GM12872 (cell line): Measurements from ENCODE around the gene TENT4B.

Experiments used
- TF ChIP-seq, protein P1 (sequence below): IDR thresholded peaks from 3 replicates; pipeline ENCODE4 v1.5.1; 2011; ENCODE audit warnings: low read depth, mild to moderate bottlenecking, low read length, moderate library complexity; ENCODE audit not compliant: insufficient read depth

Gene TENT4B

GRCh38 chr16:50152807-50153595 is at the start of gene TENT4B:
Gene TENT4B (plus strand): TSS chr16:50153306. CDS start chr16:50153622, 316 bp downstream.
- TF ChIP-seq, protein P1, sequence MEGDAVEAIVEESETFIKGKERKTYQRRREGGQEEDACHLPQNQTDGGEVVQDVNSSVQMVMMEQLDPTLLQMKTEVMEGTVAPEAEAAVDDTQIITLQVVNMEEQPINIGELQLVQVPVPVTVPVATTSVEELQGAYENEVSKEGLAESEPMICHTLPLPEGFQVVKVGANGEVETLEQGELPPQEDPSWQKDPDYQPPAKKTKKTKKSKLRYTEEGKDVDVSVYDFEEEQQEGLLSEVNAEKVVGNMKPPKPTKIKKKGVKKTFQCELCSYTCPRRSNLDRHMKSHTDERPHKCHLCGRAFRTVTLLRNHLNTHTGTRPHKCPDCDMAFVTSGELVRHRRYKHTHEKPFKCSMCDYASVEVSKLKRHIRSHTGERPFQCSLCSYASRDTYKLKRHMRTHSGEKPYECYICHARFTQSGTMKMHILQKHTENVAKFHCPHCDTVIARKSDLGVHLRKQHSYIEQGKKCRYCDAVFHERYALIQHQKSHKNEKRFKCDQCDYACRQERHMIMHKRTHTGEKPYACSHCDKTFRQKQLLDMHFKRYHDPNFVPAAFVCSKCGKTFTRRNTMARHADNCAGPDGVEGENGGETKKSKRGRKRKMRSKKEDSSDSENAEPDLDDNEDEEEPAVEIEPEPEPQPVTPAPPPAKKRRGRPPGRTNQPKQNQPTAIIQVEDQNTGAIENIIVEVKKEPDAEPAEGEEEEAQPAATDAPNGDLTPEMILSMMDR = no peak

DNA sequence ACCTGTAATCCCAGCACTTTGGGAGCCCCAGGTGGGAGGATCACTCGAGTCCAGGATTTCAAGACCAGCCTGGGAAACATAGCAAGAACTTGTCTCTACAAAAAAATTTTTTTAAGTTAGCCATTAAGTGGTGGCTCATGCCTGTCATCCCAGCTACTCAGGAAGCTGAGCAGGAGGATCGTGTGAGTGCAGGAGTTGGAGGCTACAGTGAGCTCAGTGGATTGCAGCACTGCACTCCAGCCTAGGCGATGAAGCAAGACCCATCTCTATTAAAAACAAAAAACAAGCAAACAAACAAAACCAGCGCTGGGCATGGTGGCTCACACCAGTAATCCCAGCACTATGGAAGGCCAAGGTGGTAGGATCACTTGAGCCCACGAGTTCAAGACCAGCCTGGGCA is 49.3 kb upstream of the TENT4B start:
- TF ChIP-seq, protein P1 = no peak

- TF ChIP-seq, protein P1 = no peak
Observed at GRCh38 chr16:50114357-50115129, 38.6 kb upstream of the TENT4B start.

GRCh38 chr16:50120711-50121110 is 32.4 kb upstream of the TENT4B start:
- TF ChIP-seq, protein P1 = no peak

- TF ChIP-seq, protein P1 = no peak
Observed at GRCh38 chr16:50121278-50121677, 31.8 kb upstream of the TENT4B start.

- TF ChIP-seq, protein P1 = no peak
Observed at GRCh38 chr16:50121721-50122445, 31.2 kb upstream of the TENT4B start.

DNA sequence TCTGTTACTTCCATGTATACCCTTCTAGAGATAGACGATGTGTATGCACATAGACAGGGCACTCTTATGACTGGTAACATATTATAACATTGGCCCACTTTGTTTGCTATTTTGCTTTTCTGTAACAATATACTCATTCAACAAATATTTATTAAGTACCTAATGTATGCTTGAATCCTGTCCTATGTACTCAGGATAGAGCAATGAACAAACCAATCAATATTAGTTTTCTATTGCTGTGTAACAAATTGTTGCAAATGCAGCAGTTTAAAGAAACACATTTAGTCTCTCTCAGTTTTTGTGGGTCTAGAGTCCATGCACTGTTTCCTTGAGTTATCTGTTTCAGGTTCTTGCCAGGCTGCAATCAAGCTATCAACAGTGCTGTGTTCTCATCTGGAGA is 29.7 kb upstream of the TENT4B start:
- TF ChIP-seq, protein P1 = no peak
